HG03378 (cell line): ENCODE measurements around the gene YPEL4.

Source experiments
- ATAC-seq: cut with Tn5 transposase; IDR thresholded peaks from one replicate; pipeline ENCODE4 v1.9.1; 2021; ENCODE audit warnings: mild to moderate bottlenecking, moderate library complexity; ENCODE audit not compliant: unreplicated experiment

Gene YPEL4

GRCh38 chr11:57634311-57634710 is 15.4 kb downstream of the YPEL4 start:
- no peak for ATAC-seq

GRCh38 chr11:57633394-57634070 is 16.2 kb downstream of the YPEL4 start:
- ATAC-seq, result no peak

GRCh38 chr11:57632116-57632515 is 17.6 kb downstream of the YPEL4 start:
- no peak for ATAC-seq

- no peak for ATAC-seq
Observed at GRCh38 chr11:57630171-57630570, 19.5 kb downstream of the YPEL4 start.

GRCh38 chr11:57626895-57627294 is 22.8 kb downstream of the YPEL4 start:
- ATAC-seq, result no peak

- ATAC-seq, result no peak
Observed at GRCh38 chr11:57624864-57625263, 24.8 kb downstream of the YPEL4 start.

DNA sequence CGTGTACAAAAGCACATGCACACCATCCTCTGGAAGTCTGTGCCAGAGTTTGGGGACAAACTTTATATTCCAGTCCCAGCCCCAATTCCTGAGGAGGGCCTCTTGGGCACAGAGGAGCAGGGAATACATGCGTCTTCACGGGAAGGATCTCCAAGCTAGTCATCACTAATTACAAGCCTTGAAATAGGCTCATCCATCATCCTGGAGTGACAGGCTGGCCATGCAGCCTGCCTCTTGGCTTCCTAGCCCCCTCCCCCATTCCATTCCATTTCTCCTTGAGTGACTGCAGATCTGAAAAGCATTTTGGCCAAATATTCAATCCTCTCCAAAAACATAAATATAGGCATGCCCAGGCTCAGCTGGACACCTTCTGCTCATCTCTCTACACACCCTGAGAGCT is 27.4 kb downstream of the YPEL4 start:
- ATAC-seq, result no peak

DNA sequence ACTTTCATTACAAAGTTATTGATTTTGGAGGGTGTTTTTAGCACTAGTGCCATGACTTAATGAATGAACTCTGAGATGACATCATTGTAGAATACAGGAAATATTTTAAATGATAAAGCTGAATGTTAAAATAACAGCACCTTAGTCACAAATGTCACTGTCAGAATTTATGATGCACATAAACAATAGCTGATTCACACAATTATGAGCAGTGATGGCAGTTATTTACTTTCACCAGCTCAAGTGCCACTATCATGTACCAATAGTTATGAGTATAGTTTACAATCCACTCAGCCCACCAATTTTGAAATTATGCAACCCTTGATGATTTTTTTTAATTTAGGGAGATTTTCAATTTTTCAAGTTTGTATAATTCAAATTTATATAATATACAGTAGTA is 29.2 kb downstream of the YPEL4 start:
- ATAC-seq, result no peak

DNA sequence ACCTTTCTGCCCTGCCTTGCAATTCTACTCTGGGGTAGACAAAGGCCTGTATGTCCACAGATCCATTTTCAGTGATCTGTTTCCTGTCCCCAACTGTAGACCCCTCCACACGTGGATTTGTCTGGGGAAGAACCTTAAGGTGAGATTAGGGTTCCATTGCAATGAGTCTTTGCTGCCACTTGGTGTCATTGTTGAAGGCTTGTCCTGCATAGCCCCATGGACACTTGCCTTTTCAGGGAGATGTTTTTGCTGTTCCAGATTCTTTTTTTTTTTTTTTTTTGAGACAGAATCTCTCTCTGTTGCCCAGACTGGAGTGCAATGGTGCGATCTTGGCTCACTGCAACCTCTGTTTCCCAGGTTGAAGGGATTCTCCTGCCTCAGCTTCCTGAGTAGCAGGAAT is 30.4 kb downstream of the YPEL4 start:
- ATAC-seq, result no peak

DNA sequence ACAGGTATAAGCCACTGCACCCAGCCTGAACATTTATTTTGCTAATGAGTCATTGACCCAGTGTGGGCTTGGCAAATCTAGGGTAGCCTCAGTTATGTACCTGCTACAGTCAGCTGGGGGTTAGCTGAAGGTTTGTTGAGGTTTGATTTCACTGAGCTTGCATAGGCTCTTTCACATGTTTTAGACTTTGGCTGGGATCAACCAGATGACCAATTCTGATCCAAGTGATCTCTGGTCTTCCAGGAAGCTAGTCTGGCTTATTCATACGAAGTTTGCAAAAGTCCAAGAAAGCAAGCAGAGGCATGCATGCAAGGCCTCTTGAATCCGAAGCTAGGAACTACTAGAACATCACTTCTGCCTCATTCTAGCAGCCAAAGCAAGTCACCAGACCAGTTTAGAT is 31.3 kb downstream of the YPEL4 start:
- ATAC-seq, result no peak

GRCh38 chr11:57616595-57616994 is 33.1 kb downstream of the YPEL4 start:
- no peak for ATAC-seq

GRCh38 chr11:57615308-57615707 is 34.4 kb downstream of the YPEL4 start:
- no peak for ATAC-seq

GRCh38 chr11:57614234-57614772 is 35.4 kb downstream of the YPEL4 start:
- no peak for ATAC-seq

DNA sequence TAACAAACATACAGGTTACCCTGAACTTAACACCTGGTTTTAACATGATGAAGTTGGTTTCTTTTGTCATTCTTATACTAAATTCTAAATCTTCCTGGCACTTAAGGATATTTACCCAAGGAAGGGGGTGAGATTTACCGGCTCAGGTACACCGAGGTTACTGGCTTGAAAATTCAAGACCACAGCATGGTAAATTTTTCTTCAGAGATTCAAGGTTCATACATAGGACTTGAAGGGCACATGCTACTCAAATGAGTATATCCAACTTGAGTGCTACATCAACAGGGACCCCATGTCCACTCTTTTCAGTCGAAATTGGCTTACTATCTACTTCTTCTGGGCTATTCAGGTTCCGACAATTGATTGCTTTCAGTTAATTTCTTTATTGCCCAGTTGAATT is 39.5 kb downstream of the YPEL4 start:
- no peak for ATAC-seq

- ATAC-seq, result no peak
Observed at GRCh38 chr11:57605028-57605420, 44.7 kb downstream of the YPEL4 start.

DNA sequence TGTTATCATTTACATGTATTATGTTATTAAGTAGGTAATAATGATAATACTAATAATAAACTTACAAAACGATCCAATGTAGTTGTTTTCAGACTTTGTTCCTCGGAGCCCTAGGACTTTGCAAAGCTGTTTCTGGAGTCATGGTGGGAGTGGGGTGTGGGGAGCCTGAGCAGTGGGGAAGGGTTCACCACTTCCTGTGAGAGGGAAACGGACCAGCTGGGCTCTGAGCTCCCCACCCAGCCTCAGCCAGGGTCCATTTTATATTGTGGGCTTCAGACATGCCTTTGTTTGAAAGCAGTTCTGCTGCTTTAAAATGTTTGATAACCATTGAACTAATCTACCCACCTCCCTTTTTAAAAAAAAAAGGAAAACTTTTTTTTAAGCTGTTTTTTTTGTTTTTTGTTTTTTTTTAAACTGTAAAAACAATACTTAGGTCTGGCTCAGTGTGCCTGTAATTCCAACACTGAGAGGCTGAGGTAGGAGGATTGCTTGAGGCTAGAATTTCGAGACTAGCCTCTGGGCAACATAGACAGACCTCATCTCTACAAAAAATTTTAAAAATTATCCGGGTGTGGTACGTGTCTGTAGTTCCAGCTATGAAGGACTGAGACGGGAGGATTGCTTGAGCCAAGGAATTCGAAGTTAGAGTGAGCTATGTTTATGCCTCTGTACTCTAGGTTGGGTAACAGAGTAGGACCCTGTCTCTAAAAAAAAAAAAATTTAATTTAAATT is 45.2 kb downstream of the YPEL4 start:
- no peak for ATAC-seq

GRCh38 chr11:57601297-57601696 is 48.4 kb downstream of the YPEL4 start:
- no peak for ATAC-seq

GRCh38 chr11:57599381-57599780 is 50.3 kb downstream of the YPEL4 start:
- no peak for ATAC-seq

GRCh38 chr11:57598831-57599155 is 50.9 kb downstream of the YPEL4 start:
- ATAC-seq, result no peak

DNA sequence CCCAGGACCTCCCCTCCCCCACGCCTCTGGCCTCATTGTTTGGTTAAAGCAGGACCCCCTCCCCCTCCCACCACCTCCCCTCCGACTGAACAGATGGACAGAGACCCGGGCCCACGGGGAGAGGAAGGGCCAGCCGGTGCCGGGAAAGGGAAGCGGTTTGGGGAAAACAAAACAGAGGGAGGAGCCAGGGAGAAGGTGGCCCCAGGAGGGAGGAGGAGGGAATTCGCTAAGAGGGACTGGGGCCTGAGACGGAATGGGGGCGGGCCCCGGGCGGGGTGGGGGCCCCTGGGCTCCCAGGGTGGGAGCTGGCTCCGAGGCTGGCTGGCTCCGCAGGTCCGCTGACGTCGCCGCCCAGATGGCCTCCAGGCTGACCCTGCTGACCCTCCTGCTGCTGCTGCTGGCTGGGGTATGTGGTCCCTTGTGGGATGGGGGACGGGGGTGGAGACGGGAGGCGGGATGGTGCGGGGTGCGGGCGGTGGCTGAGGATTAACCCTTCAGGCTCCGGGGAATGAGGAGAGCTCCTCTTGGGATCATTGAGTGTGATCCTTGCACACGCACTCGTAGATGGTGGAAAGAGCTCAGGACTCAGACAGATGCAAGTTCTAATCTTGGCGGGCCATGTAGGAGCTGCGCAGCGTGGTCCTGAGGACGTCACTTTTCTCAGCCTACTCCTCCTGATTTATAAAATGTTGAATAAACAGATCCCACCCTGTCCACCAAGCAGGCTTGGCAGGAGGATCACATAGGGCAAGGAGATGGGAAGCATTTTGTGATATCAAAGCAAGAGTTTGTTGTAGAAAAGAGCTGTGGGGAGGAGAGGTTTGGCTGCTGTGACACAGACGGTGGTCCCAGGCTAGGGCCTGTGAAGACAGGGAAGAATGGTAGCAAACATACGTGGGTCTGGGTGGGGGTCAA is 51.5 kb downstream of the YPEL4 start:
- ATAC-seq, result no peak

DNA sequence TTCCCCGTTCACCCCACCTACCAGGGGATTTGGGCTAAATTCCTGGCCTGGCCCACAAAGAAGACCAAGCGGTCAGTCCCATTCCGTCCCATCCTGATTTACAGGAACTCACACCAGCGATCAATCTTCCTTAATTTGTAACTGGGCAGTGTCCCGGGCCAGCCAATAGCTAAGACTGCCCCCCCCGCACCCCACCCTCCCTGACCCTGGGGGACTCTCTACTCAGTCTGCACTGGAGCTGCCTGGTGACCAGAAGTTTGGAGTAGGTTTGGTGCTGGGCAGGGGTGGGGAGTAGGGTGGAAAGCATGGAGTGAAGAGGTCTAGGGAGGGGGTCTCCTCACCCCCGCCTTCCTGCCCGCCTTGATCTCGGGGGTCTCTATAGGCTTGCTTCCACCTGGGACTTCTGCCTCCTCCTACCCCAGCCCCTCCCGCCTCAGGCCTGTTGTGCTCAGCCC is 52.2 kb downstream of the YPEL4 start, which contains the start of gene SERPING1:
Gene SERPING1 (plus strand): TSS at position 225 of the 455 bp plus-strand sequence. CDS start 586 bp downstream, outside the sequence.
- ATAC-seq, result no peak
